Activated CD8-positive, alpha-beta memory T cell treated with anti-CD3 and anti-CD28 coated beads for 36 hours (primary cell): ENCODE data around the gene PDZD7. TPM values are rescaled to one million over a fixed set of nuclear protein-coding genes. Genes with fewer than 3 reads are reported as not detected.

Experiments used
- CTCF ChIA-PET: fragments of 350-600 bp; sonication (Branson Sonifier 250); formaldehyde crosslinking; loops from one replicate; lab custom pipeline; 2021; ENCODE audit warnings: antibody characterized with exemption; lab: Charles Lee
- POLR2A ChIA-PET: fragments of 350-600 bp; sonication (Branson Sonifier 250); formaldehyde crosslinking; loops from one replicate; lab custom pipeline; 2021; ENCODE audit warnings: antibody characterized with exemption; lab: Charles Lee
- total RNA-seq, 2 experiments: library from RNA; stranded (reverse); gene quantifications; one replicate each; pipeline ENCODE4 v1.2.3, GENCODE V29; 2021

Gene PDZD7
- total RNA-seq = under 1 TPM; 0.27 TPM

- POLR2A ChIA-PET = interaction anchor here (0.6 to 2.2 kb wide), 3 partner anchors 12 to 34 kb away, joined by 3 to 10 read pairs (median 5); no protein-coding TSS in a partner anchor
- CTCF ChIA-PET = interaction anchor here (0.9 to 7.5 kb wide), 13 partner anchors 8 to 43 kb away, joined by 3 to 46 read pairs (median 7); partner anchors contain the start of genes KAZALD1 and LZTS2
These were observed at the start of gene PDZD7, which contains the start of gene SFXN3 for GRCh38 chr10:101031128-101031795. Gene PDZD7 (minus strand): TSS chr10:101031129. CDS start chr10:101030219, 910 bp downstream. Gene SFXN3 (plus strand): TSS chr10:101031234. CDS start chr10:101034695, 3,461 bp downstream.

DNA sequence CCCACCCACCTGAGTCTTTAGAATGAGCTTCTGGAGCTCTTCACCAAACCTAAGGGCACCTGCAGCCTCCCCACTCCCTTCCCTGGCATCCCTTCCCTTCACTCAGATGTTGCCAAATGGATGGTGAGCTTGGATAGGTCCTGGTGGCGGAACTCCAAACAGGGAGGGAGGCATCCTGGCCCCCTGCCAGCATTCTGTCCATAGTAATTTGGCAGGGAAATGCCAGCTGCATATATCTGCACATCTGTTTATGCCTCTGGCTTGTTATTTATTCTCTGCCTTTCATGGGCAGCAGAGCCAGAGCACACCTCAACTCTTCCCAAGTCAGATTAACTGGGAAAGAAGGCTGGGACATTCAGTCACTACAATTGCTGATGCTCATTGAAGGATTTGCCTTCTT is 48.9 kb upstream of the PDZD7 start:
- ChIA-PET POLR2A (no interaction called here), CTCF (interaction anchor here (0.6 to 1.7 kb wide), 2 partner anchors 30 to 62 kb away, joined by 3 read pairs; no protein-coding TSS in a partner anchor)

GRCh38 chr10:101076630-101077029 is 45.7 kb upstream of the PDZD7 start:
- ChIA-PET POLR2A (no interaction called here), CTCF (interaction anchor here (0.8 to 1.4 kb wide), 2 partner anchors 19 to 65 kb away, joined by 4 read pairs; no protein-coding TSS in a partner anchor)

- ChIA-PET CTCF (interaction anchor here (0.8 to 1.4 kb wide), 2 partner anchors 20 to 66 kb away, joined by 4 read pairs; no protein-coding TSS in a partner anchor), POLR2A (no interaction called here)
These were observed 44.8 kb upstream of the PDZD7 start for GRCh38 chr10:101075775-101076174.

DNA sequence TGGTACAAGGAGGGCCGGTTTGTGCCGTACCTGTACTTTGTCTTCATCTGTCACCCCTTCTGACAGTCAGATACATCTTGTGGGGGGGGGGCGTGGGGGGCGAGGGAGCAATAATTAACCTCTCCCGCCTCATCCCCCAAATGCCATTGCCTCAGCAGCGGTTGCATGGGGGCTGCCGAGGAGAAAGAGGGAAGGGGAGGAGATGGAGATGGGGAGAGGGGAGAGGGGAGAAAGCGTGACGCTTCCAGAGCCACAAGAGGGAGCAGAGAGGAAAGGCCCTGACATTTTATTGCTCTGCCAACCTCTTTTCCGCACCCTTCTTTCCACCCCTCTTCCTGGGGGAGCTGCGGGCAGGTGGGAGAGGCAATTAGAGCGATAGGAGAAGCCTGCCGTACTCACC is 42.7 kb upstream of the PDZD7 start:
- POLR2A ChIA-PET = no interaction called here
- CTCF ChIA-PET = interaction anchor here (1.7 kb wide), 1 partner anchor 32 kb away, joined by 11 read pairs; no protein-coding TSS in a partner anchor

DNA sequence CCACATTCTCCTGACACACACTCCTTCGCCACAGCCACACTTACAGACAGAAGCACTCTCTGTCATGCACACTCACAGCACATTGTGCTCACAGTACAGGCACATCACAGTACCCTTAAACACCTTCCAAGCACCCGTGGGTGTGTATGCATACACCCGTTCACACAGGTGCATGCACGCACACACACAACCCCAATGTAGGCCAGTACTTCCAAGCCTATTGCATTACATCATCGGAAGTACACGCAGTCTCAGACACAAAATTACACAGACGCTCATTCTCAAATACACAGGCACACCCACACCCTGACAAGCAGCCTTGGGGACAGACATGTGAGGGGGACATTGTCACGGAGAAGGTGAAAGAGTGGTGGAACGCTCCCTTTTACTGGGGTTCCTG is 42.0 kb upstream of the PDZD7 start:
- CTCF ChIA-PET = no interaction called here
- POLR2A ChIA-PET = no interaction called here

GRCh38 chr10:101071885-101072433 is 41.0 kb upstream of the PDZD7 start:
- CTCF ChIA-PET = interaction anchor here (1.0 to 1.2 kb wide), 4 partner anchors 22 to 57 kb away, joined by 3 to 5 read pairs (median 4); no protein-coding TSS in a partner anchor
- POLR2A ChIA-PET = no interaction called here

GRCh38 chr10:101071267-101071884 is 40.4 kb upstream of the PDZD7 start:
- POLR2A ChIA-PET = no interaction called here
- CTCF ChIA-PET = interaction anchor here (1.0 to 1.2 kb wide), 4 partner anchors 21 to 56 kb away, joined by 3 to 5 read pairs (median 4); no protein-coding TSS in a partner anchor

DNA sequence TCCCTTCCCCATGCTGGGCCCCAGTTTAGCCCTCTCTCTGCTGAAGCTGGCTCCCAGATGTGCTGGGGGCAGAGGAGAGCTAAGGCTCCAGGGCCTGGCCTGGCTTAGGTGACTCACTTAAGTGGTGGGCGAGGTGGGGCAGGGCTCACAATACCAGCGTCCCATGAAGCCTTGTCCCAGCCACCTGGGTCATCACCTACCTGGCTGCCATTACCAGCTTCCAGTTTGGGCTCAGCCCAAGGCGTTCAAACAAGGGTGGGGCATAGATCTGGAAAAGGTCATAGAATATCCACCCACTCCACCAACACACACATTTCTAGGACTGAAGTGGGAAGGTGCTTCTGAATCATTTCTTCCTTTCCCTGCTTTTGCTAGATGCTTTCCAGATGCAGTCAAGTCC is 39.2 kb upstream of the PDZD7 start:
- ChIA-PET CTCF (interaction anchor here (1.1 to 5.1 kb wide), 3 partner anchors 10 to 56 kb away, joined by 3 to 47 read pairs (median 9); no protein-coding TSS in a partner anchor), POLR2A (no interaction called here)

GRCh38 chr10:101069441-101069840 is 38.5 kb upstream of the PDZD7 start:
- CTCF ChIA-PET = interaction anchor here (1.0 to 11.7 kb wide), 7 partner anchors 9 to 77 kb away, joined by 3 to 93 read pairs (median 9); no protein-coding TSS in a partner anchor
- POLR2A ChIA-PET = no interaction called here

DNA sequence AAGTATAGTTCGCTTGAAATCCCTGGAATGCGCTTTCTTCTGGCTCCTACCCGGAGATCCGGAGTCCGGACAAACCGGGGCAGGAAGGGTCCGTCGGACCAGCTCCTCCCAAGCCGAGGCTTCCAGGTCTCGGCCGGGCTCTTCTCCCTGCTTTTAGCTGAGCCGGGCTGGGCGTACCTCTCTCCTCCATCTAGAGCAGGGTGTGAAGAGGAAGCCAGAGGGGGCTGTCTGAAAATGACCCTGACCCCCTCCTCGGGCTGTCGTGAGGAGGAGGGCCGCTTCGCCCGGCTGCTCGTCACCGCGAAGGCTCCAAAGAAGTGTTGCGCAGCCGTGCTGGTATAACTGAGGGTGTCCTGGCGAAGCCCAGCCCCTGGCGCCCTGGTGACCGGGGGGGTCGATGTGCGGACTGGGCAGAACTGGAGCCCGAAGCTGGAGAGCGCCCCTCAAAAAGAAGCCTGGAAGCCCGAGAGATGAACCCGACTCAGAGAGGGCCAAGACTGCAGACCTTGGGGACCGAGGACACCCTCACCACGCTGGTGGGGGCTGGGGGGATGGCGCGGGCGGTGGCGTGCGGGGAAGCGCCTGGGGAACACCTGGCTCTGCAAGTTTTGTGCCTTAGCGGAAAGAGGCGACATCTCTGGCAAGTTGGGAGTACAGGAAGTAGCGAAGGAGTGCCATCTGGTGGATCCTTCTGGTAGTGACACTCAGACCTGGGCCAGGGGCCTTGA is 36.6 kb upstream of the PDZD7 start:
- POLR2A ChIA-PET = interaction anchor here (0.9 kb wide), 1 partner anchor 24 kb away, joined by 4 read pairs; no protein-coding TSS in a partner anchor
- CTCF ChIA-PET = interaction anchor here (0.6 to 11.7 kb wide), 12 partner anchors 8 to 75 kb away, joined by 3 to 93 read pairs (median 4); no protein-coding TSS in a partner anchor

- CTCF ChIA-PET = interaction anchor here (0.6 to 11.7 kb wide), 13 partner anchors 7 to 75 kb away, joined by 3 to 93 read pairs (median 4); no protein-coding TSS in a partner anchor
- POLR2A ChIA-PET = interaction anchor here (0.9 kb wide), 1 partner anchor 24 kb away, joined by 4 read pairs; no protein-coding TSS in a partner anchor
These were observed 36.0 kb upstream of the PDZD7 start for GRCh38 chr10:101066896-101067355.

DNA sequence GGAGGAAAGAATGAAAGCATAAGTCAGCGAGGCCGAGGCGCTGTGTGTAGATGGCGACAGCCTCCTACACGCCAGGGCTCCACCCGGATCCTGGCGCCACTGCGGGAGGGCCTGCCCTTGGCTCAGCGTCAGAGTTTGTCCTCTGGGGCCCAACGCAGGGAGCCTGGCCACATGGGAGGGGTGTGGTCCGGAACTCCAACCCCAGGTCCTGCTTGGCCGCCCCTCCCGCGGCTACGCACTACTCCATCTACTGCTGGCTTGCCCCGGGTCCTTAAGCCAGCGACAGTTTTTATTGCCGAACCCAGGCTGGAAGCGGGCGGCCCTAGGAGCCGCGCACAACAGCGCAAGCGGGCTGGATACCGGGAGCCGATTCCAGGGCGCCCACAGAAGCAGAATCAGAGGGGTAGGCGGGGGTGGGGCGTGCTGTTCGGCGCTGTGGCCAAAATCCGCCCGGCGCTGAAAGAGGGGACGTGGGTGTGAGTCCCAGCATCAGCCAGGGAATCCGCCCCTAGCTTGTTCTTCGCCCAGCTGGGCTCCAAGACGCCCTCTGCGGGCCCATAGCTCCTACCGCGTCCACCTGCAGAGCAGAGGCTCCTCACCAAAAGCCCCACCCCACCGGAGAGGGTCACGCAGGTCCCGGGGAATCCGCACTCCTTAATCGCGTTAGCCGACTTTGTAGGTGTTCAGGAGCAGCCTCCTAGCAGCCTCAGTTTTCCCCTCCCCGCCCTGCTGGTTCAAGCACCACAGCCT is 35.4 kb upstream of the PDZD7 start:
- CTCF ChIA-PET = interaction anchor here (0.6 to 11.7 kb wide), 7 partner anchors 11 to 70 kb away, joined by 3 to 93 read pairs (median 5); no protein-coding TSS in a partner anchor
- POLR2A ChIA-PET = no interaction called here

- POLR2A ChIA-PET = no interaction called here
- CTCF ChIA-PET = interaction anchor here (1.1 to 11.7 kb wide), 5 partner anchors 14 to 52 kb away, joined by 4 to 93 read pairs (median 5); partner anchors contain the start of gene SFXN3
These were observed 34.7 kb upstream of the PDZD7 start for GRCh38 chr10:101065481-101066145.

GRCh38 chr10:101064415-101065030 is 33.6 kb upstream of the PDZD7 start:
- ChIA-PET CTCF (interaction anchor here (0.7 to 11.7 kb wide), 7 partner anchors 13 to 73 kb away, joined by 3 to 93 read pairs (median 5); partner anchors contain the start of gene SFXN3), POLR2A (no interaction called here)
